Left ventricle myocardium superior (tissue), 1 donor: ENCODE results near the gene SYMPK. TPM values are rescaled to one million over a fixed set of nuclear protein-coding genes. Genes with fewer than 3 reads are reported as not detected.
A peak's percentile ranks its signal among the peaks of the same experiment; 100 is the strongest.
"Not testable (repeated sequence)": the region's sequence is repeated elsewhere in the genome, so short reads cannot be mapped to it uniquely, and the experiment has no call there.

ENCODE experiments used
- ATAC-seq: fragments of 200-7000 bp; cut with Tn5 transposase; one replicate; pipeline ENCODE4 v1.9.1; 2020; ENCODE audit warnings: mild to moderate bottlenecking, moderate library complexity
- DNase-seq: peaks from one replicate; pipeline ENCODE4 v3.0.0-alpha.2; 2020
- intact Hi-C: fragments of 100-400 bp; cut with micrococcal nuclease; formaldehyde crosslinking; loops from one replicate; pipeline ENCODE4 v1.11.0; 2022
- total RNA-seq: library from RNA; stranded (reverse); fragmentation: NEBNext Ultra II Directional; extraction: Animal tissue kit (Norgen Biotek cat#: 25700); gene quantifications from one replicate; pipeline ENCODE4 v1.2.1, GENCODE V29; 2021
- donor health status: DM: no; HTN: yes; CAD: no; lungs with severe emphysema.

Gene SYMPK
- total RNA-seq, 1 donor from 2014 or later = 38.3 TPM

- ATAC-seq (peak; percentile 37), DNase-seq (peak; percentile 44)
- intact Hi-C loops = no loop called here
These were observed 47.3 kb downstream of the SYMPK start for GRCh38 chr19:45815481-45816216.

- DNase-seq = no peak
- intact Hi-C loops = no loop called here
- peak; percentile 7 for ATAC-seq
These were observed 48.0 kb downstream of the SYMPK start, which contains the start of gene RSPH6A for GRCh38 chr19:45814851-45815480. TSS of gene RSPH6A (minus strand) at chr19:45815308. CDS start at chr19:45815176, 132 bp downstream.

GRCh38 chr19:45814166-45814780 is 48.7 kb downstream of the SYMPK start:
- no peak for DNase-seq
- ATAC-seq = no peak
- intact Hi-C loops = no loop called here

- intact Hi-C loops = no loop called here
- no peak for DNase-seq
- no peak for ATAC-seq
These were observed 50.6 kb downstream of the SYMPK start for GRCh38 chr19:45812297-45812696.

- DNase-seq = no peak
- no peak for ATAC-seq
- intact Hi-C loops = no loop called here
These were observed 53.2 kb downstream of the SYMPK start for GRCh38 chr19:45809643-45810159.

- intact Hi-C loops = no loop called here
- ATAC-seq (no peak), DNase-seq (no peak)
These were observed 57.2 kb downstream of the SYMPK start for GRCh38 chr19:45805719-45806118.

GRCh38 chr19:45804959-45805230 is 58.1 kb downstream of the SYMPK start:
- no peak for DNase-seq
- ATAC-seq = no peak
- intact Hi-C loops = no loop called here

- intact Hi-C loops = no loop called here
- DNase-seq (no peak), ATAC-seq (no peak)
These were observed 58.6 kb downstream of the SYMPK start for GRCh38 chr19:45804140-45804958.

GRCh38 chr19:45801603-45802175 is 61.3 kb downstream of the SYMPK start:
- intact Hi-C loops = no loop called here
- no peak for DNase-seq
- no peak for ATAC-seq

- no peak for DNase-seq
- intact Hi-C loops = no loop called here
- no peak for ATAC-seq
These were observed 62.8 kb downstream of the SYMPK start for GRCh38 chr19:45800070-45800553.

GRCh38 chr19:45799541-45799940 is 63.4 kb downstream of the SYMPK start:
- intact Hi-C loops, DNase-seq: not testable (repeated sequence)

GRCh38 chr19:45798995-45799517 is 63.9 kb downstream of the SYMPK start:
- DNase-seq = peak; percentile 68
- intact Hi-C loops = no loop called here
- peak; percentile 82 for ATAC-seq

More at GRCh38 chr19:45799541-45799940, 63.4 kb downstream of the SYMPK start:
- ATAC-seq = not testable (repeated sequence)

- DNase-seq = no peak
- ATAC-seq = no peak
- intact Hi-C loops = no loop called here
These were observed 68.3 kb downstream of the SYMPK start for GRCh38 chr19:45794627-45795026.

GRCh38 chr19:45793876-45794275 is 69.1 kb downstream of the SYMPK start:
- intact Hi-C loops = no loop called here
- no peak for DNase-seq
- ATAC-seq = no peak

GRCh38 chr19:45793178-45793564 is 69.8 kb downstream of the SYMPK start:
- intact Hi-C loops = no loop called here
- DNase-seq (no peak), ATAC-seq (no peak)

- DNase-seq (peak; percentile 100), ATAC-seq (peak; percentile 96)
- intact Hi-C loops = no loop called here
These were observed 70.3 kb downstream of the SYMPK start, which contains the start of gene DMWD for GRCh38 chr19:45792470-45793177. TSS of gene DMWD (minus strand) at chr19:45792845. CDS start at chr19:45792756, 89 bp downstream.

- DNase-seq (no peak), ATAC-seq (no peak)
- intact Hi-C loops = no loop called here
These were observed 71.0 kb downstream of the SYMPK start for GRCh38 chr19:45791744-45792469.
